ENCODE data around the gene KLHL29.

- TF ChIP-seq, protein P1, sequence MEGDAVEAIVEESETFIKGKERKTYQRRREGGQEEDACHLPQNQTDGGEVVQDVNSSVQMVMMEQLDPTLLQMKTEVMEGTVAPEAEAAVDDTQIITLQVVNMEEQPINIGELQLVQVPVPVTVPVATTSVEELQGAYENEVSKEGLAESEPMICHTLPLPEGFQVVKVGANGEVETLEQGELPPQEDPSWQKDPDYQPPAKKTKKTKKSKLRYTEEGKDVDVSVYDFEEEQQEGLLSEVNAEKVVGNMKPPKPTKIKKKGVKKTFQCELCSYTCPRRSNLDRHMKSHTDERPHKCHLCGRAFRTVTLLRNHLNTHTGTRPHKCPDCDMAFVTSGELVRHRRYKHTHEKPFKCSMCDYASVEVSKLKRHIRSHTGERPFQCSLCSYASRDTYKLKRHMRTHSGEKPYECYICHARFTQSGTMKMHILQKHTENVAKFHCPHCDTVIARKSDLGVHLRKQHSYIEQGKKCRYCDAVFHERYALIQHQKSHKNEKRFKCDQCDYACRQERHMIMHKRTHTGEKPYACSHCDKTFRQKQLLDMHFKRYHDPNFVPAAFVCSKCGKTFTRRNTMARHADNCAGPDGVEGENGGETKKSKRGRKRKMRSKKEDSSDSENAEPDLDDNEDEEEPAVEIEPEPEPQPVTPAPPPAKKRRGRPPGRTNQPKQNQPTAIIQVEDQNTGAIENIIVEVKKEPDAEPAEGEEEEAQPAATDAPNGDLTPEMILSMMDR (conservative IDR thresholded peaks at IDR 0.05; ENCODE audit: low read depth, low read length): no peak
- TF ChIP-seq EZH2 (IDR thresholded peaks at IDR 0.05; ENCODE audit: borderline replicate concordance, low read depth, low read length, poor library complexity, severe bottlenecking): no peak
These were observed 27.7 kb downstream of the KLHL29 start for GRCh38 chr2:23412556-23413155.
